ENCODE results near the gene NDUFB6.
"Not testable (repeated sequence)": the region's sequence is repeated elsewhere in the genome, so short reads cannot be mapped to it uniquely, and the experiment has no call there.

Gene NDUFB6

GRCh38 chr9:32570262-32570661 is 2.7 kb downstream of the NDUFB6 start:
- DNase-seq, result no peak

- no peak for DNase-seq
Measured at GRCh38 chr9:32566770-32567169, 6.2 kb downstream of the NDUFB6 start.

DNA sequence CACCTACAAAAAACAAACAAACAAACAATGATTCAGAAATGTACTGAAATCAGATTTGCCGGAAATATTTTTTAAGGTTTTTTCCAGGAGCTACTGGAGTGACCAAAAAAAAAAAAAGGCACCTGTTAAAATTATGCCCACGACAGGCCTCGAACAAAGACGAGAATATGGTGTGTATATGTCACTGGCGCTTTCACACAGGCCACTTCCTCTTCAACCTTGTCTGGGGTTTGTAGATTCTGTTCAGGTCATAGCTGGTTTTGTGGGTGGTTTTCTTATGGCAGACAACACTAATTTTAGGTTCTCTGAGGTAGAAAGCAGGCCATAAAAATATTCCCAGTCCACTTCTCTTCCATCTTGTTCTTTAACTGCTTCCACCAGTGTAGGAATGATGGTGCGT is 7.0 kb downstream of the NDUFB6 start:
- no peak for DNase-seq

GRCh38 chr9:32558408-32558934 is 14.5 kb downstream of the NDUFB6 start:
- no peak for DNase-seq

GRCh38 chr9:32554591-32554990 is 18.4 kb downstream of the NDUFB6 start:
- no peak for DNase-seq

DNA sequence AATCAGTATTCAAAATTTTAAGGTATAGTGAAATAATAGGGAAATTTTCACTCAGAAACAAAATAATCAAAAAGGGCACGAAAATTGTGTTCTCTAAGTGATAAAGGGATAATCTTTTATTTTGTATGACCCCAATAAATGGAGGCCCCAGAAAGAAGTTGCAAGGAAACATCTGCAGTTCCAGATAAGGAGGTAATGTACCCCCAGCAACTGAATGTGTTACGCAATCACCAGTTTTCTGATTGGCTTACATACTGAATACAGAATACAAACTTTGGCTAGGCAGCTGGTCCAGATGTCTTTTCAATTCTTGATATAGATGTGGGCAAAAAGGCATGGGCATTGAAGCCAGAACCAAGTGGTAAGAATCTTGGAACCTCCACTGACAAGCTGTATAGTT is 18.9 kb downstream of the NDUFB6 start:
- DNase-seq, result no peak

DNA sequence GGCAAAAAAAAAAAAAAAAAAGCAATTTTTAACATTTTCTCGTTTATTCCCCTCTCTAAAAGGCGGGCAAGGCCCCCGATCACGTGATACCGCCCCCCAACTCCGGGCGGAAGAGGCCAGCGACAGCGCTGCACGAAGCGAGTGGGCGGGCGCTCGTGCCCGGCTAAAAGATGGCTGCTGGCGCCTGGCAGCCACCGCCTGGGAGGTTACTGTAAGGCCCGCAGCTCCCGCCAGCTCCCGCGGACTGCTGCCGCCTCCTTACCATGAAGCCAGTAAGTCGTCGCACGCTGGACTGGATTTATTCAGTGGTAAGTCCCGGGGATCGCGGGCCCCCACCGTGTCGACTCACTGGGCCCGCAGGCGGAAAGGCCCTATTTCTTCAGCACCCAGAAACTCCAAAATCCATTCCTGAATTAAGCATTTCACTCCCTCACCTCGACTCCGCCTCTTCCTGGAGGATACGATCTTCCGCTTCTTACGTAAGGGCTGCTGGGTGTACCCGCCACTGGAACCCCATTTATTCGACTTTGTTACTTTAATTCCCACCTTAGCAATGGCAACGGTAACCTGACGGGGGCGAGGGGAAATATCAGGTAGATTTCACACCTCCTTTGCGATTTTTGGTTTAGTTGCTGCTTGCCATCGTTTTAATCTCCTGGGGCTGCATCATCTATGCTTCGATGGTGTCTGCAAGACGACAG is 20.6 kb downstream of the NDUFB6 start, which contains the start of the genes SMIM27 and TOPORS:
TSS of gene SMIM27 (plus strand) at position 156 of the 701 bp plus-strand sequence. CDS start at position 264, 108 bp downstream.
TSS of gene TOPORS (minus strand) at position 415 of the 701 bp plus-strand sequence. CDS start at position 265, 150 bp downstream.
- peak; percentile 81 to 94 (median 91) for DNase-seq

GRCh38 chr9:32551276-32552051 is 21.5 kb downstream of the NDUFB6 start:
- peak; percentile 32 to 74 (median 63) for DNase-seq

DNA sequence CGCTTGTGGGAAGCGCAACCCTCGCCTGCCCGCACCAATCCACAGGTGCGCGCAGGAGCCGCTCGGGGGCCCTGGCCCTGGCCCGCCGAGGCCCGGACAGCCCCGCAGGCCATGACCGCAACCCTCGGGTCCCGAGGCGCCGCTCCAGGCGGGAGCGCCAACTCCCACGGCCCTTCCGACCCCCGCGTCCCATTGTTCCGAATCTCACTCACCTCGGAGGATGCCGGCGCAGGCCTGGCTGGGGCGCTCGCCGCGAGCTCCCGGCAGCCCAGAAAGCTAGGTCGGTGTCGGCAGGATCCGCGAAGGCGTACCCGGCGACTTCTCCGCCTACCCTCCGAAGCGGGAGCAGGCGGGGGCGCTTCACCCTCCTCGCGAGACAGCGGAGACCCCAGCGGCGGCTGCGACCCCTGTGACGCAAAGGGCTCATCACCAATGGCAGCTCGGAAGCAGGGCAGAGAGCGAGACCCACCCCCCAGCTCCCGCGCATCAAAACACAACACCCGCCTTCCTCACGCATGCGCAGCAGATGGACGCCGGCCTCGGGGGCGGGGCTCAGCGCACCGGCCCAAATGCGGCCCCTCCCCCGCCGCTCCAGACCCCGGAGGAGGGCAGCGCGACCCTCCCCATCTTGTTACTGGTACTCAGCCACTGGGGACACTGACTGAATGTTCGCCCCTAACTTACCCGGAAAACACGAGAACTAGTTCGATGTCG is 22.2 kb downstream of the NDUFB6 start:
- DNase-seq, result peak; percentile 77 to 95 (median 87)

GRCh38 chr9:32550150-32550561 is 22.8 kb downstream of the NDUFB6 start:
- peak in 2 of 3 experiments; percentile 13 to 29 for DNase-seq

GRCh38 chr9:32548213-32548612 is 24.7 kb downstream of the NDUFB6 start:
- not testable (repeated sequence) for DNase-seq

DNA sequence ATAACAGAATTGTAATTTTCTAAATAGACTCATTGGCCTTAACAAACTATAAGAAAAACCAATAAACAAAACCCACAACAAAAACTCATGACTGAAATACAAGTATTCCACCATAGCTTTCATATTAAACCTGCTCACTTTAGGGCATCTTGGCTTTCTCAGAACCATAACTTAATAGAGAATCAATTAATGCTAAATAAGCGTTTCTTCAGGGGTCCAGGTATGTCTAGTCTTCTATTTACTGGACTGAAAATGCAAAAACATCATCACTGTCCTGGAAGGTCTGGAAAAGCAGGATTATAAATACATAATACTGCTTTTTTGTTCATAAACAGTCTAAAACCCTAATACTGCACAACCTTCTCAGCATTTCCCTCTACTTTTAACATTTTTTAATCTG is 27.1 kb downstream of the NDUFB6 start:
- DNase-seq, result no peak

DNA sequence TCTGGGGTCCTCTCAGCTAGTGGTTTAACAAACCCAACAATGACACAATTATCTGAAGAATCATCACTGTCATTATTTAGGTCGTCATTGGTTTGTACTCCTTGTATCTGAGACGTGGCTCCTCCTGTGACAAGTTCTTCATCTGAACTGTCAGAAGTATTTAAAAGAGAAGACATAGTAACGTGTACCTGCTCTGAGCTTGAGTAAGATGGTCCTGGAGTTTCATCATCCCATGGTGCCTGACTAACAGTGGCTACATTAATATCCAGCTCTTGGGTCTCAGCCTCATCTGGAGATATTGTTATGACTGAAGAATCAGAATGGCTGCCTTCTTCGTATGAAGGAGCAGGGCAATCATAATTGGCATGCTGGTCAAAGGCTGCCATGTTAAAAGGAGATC is 29.9 kb downstream of the NDUFB6 start:
- DNase-seq, result no peak

GRCh38 chr9:32533816-32534215 is 39.1 kb downstream of the NDUFB6 start:
- DNase-seq, result no peak

DNA sequence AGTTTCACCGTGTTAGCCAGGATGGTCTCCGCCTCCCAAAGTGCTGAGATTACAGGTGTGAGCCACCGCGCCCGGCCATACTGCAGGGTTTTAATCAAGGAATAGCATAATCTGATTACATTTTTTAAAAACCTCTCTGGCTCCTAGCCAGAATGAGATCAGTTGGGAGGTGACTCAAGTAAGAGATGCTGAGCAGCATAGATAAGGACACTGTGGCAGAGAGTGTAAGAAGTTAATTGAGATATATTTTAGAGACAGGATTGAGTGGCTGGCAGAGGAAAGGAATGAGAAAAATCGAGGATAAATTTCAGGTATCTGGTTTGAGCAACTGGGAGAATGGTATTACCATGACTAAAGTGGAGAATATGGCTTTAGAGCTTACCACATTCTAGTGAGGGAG is 39.6 kb downstream of the NDUFB6 start:
- DNase-seq, result no peak

- no peak for DNase-seq
Measured at GRCh38 chr9:32526707-32527048, 46.3 kb downstream of the NDUFB6 start.

DNA sequence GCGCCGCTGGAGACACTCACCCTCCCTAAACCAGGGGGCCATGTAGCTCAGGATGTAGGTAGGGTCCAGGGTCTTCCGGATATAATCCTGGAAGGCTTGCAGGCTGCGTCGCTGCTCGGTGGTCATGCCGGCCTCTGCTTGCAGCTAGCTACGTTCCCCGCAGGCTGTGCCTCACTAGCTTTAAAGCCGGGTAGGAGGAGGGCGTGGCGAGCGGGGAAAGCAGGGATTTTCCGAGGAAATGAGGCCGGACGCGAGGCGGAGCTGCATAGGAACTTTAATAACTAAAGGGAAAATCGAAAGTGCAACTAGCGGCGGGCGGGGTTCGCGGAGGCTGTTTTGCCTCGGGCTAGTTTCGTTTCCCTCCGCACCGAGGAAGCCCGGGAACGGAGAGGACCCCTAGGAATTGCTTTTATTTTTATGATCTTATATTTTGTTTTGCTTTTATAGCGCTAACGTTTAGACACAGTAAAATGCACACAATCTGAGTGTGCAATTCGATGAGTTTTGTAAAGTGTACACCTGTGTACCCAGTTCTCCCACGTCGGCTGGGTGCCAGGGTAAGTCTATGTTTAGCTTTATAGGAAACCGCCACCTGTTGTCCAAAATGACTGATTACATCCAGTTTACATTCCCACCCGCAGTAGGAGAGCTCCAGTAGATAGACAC is 46.8 kb downstream of the NDUFB6 start, which contains the start of gene RIGI:
TSS of gene RIGI (minus strand) at position 156 of the 666 bp plus-strand sequence. CDS start at position 126, 30 bp downstream.
- peak; percentile 69 to 94 (median 87) for DNase-seq

- DNase-seq, result peak in 1 of 3 experiments; percentile 60
Measured at GRCh38 chr9:32525709-32526030, 47.3 kb downstream of the NDUFB6 start.

DNA sequence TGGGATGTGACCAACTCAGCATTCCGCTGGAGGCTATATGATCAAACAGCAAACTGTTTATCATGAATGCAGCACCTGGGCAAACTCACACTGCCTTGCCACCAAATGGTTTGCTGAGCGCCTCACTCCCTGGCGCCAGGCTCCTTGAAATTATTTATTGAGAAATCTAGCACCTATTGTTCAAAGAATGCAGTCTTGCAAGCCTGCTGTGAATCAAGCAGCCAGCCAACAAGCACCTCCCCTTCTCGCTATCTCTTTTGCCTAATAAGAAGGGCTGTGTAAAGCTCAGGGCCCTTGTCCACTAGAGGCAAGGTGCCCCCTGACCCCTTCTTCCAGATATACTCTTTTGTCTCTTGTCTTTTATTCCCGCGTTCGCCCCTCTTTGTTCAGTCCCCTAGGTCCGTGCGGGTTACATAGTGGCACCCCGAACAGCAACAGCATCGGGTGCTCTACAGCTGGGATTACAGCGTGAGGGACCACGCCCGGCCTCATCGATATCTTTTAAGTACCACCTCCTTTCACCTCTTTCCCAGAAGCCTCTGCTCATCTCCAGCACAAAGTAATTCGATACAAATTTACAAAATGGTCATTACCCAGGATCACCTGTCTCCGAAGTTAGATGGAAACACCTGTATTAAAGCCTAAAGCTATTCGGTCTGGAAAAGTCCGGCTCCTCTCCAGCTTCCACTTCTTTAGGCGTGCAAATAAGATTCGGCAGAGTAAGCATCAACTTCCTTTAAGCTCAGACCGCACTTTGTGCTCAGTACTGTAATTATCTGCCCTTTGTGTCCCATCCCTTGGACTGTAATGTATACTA is 47.9 kb downstream of the NDUFB6 start:
- DNase-seq, result peak in 2 of 3 experiments; percentile 71 to 87

DNA sequence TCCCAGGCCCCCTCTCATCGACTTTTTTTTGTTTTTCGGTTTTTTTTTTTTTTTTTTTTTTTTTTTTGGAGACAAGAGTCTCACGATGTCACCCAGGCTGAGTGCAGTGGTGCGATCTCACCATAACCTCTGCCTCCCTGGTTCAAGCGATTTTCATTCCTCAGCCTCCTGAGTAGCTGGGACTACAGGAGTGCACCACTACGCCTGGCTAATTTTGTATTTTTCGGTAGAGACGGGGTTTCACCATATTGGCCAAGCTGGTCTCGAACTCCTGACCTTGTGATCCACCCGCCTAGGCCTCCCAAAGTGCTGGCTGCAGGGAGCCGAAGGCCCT is 48.4 kb downstream of the NDUFB6 start:
- DNase-seq, result not testable (repeated sequence)

DNA sequence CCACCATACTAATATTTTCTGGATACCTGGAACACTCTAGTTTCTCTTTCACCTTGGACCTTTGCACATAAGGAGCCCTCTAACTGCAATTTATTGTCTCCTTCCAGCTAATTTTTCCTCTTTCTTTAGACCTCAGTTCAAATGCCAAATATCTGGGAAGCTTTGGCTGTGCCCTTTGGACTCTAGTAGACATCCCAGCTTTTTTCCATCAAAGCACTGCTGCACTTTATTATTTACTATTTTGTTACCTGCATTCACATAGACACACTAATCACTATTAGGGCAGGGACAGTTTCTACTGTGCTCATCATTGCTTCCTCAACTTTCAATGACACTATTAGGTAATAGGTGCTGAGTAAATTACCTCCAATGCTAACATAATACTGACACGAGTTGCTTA is 49.0 kb downstream of the NDUFB6 start:
- DNase-seq, result no peak

- DNase-seq, result no peak
Measured at GRCh38 chr9:32518276-32518675, 54.7 kb downstream of the NDUFB6 start.

All from NCI-H1417 (cell line).